LoVo (cell line): ENCODE results near the gene TBC1D28.
"Not testable (repeated sequence)": the region's sequence is repeated elsewhere in the genome, so short reads cannot be mapped to it uniquely, and the experiment has no call there.

Experiments
- DNase-seq: peaks from one replicate; pipeline ENCODE4 v3.0.0-alpha.2; 2016; ENCODE audit warnings: low spot score

Gene TBC1D28

DNA sequence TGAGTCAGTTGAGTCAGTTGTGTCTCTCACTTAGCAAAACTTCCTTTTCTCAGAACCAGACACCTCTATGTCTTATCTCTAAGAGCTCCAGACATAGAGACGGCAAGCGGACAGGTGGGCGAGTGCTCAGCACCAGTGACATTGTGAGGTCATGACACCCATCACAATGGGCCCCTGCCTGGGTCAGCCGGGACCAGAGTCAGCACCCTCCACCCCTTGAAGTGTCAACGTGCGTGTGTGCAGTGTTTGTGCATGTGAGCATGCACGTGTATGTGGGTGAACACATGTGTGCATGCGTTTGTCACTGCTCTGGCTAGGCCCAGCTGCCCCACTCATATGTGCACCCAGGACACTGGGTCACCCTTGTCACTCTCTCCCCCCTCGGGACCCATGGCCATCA, at the start of gene TBC1D28:
Gene TBC1D28, minus strand, starts transcription at position 101 of the 400 bp plus-strand sequence. CDS start 3,039 bp downstream, outside the sequence.
- DNase-seq, result not testable (repeated sequence)

DNA sequence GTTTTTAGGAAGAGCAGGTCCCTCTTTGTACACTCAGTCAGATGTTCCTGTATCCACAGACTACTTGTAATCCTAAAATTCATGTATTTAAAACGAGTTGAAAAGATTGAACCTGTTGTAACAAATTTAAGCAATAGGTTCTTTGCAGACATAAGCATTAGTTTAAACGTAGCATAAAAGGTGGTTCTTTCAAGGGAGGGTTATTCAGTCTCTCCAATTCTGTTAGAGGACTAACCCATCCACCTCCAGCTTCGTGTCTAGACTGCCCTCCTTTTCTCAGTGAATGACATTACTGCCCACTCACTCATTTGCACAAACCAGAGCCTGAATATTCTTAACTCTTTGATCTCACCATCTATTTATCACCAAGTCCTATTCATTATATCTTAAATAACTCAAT, 38.5 kb upstream of the TBC1D28 start:
- DNase-seq, result not testable (repeated sequence)

DNA sequence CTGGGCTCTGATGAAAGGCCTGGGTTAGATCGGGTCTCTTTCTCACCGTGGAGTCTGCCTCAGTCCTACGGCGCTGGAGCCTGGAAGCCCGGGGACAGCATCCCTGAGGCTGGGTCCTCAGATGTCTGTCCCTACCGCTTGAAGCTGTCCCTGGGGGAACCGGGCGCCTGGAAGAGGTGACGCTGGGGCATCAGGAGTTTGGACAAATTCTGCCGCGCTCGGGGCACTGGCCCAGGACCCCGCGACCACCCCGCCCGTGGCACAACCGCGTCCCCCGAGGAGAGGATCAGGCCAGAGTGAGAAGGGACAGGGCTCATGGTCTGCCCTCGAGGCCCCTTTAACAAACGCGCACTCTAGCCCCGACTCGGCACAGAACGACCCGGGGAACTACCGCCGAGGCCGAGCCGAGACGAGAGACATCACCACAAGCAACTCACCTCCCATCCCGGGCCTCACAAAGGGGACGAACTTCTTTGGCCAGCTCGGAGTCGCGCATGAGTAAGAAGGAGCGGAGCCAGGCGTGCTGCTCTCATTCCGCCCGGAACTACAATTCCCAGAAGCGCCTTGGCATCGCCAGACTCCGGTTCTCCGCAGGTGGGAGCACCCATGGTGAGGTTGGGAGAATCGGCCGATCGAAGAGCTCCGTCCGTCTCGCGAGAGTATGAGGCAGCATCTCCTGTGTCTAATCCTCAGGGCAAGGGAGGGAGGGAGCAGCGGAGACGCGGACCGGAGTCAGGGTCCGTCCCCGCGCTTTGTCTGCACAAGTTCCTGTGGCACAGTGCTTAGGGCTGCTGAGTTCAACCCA, 37.8 kb upstream of the TBC1D28 start, which contains the start of gene FOXO3B:
Gene FOXO3B, minus strand, starts transcription at position 548 of the 805 bp plus-strand sequence. CDS start 663 bp downstream, outside the sequence.
- DNase-seq, result peak; percentile 75

DNA sequence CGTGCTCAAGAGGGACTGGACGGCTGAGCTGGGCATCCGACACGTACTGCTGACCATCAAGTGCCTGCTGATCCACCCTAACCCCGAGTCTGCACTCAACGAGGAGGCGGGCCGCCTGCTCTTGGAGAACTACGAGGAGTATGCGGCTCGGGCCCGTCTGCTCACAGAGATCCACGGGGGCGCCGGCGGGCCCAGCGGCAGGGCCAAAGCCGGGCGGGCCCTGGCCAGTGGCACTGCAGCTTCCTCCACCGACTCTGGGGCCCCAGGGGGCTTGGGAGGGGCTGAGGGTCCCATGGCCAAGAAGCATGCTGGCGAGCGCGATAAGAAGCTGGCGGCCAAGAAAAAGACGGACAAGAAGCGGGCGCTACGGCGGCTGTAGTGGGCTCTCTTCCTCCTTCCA, 33.2 kb upstream of the TBC1D28 start:
- not testable (repeated sequence) for DNase-seq

DNA sequence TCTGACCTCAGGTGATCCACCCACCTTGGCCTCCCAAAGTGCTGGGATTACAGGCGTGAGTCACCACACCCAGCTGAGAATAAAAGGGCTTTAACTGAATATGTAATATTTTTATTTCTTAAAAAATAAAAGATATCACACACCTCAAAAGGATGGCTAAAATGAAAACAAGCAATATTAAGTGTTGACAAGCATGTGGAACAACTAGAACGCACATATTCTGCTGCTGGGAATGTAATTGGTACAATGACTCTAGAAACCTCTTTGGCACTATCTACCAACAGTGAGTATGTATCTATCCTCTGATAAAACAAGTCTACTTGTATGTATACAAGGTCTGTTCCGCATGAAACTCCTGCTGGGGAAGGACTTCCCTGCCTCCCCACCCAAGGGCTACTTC, 32.7 kb upstream of the TBC1D28 start:
- DNase-seq, result not testable (repeated sequence)

DNA sequence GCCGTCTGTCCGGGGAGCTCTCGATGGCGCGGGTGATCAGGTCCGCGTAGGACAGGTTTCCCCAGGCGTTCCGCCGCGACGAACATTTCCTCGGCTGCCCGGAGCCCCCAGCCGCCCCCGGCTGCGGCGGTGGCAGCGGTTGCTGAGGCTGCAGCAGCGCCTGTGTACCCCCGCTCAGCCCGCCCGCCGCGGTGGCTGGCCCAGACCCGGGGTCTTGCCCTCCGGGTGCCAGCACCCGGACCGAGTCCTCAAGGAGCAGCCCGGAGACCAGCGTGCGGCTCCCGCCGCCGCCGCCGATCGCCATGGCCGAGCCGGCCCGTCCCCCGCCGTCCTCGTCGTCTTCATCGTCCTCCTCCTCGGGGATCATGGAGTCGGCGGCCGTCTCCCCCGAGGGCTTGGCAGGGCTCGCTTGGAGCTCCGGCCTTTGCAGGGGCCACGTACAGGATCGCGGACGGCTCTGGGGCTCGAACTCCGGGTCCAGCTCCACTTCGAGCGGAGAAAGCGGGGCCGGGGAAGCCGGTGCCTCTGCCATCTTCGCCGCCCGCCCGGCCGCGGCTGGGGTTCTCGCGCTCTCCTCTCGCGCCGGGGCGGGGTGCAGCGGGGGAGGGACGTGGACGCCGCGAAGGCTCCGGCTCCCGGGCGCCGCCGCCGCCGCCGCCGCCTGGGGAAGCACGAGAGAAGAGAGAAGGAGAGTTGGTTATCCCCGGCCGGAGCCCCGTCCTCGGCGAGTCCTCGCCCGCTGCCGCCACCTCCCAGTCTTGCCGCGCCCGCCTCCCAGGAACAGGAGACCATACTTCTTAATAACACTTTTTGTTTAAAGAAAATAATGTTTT, 28.4 kb upstream of the TBC1D28 start:
- DNase-seq, result not testable (repeated sequence)

DNA sequence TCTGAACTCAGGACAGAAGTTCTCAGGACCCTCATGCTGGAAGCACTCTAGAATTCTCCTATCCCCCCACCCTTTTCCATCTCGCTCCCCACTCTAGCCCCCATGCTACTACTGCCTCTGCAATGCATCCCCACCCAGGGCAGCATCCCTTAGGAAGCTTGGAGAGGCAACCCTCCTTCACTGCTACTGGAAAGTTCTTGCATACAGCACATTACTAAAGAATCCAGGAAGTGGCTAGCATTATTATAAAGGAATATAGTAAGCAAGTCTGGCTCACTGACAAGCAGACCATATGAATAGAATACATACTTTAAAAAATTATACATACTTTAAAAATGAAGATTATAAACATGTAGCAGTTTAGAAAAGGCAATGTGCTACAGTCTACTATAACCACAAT, 24.4 kb upstream of the TBC1D28 start:
- DNase-seq, result not testable (repeated sequence)

DNA sequence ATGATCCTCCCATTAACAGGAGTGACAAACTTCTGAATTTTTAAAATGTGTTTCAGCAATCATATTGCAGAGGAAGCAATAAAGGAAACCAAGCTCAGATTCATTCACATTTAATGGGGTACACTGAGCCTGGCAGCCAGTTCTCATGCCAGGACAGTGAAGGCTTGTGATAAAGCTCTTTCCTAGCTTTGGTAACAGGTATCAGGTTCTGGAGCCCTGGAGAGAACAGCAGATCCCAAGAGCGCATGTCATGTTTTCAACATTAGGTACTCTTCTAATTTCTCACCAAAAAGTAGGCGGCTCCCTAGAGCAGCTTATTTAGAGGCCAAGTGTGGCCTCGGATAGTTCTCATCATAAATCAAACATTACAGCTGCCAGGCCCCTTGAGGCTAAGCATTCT, 23.3 kb upstream of the TBC1D28 start:
- not testable (repeated sequence) for DNase-seq

DNA sequence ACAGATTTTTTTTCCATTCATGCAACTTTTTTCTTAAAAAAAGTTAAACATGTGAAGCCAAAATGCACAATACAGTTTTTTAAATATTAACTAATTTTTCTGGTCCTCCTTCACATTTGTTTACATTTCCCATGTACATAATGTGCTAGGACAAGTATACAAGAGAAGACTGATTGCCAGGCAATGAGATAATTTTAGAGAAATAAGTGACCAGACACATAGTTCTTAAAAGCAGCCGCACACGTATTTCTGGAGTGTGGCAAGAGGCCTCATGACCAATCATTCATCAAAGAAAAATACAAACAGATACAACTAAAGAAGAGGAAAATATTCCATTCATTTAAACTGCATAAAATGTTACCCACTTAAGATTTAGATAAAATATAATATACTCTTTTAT, 22.1 kb upstream of the TBC1D28 start:
- not testable (repeated sequence) for DNase-seq

DNA sequence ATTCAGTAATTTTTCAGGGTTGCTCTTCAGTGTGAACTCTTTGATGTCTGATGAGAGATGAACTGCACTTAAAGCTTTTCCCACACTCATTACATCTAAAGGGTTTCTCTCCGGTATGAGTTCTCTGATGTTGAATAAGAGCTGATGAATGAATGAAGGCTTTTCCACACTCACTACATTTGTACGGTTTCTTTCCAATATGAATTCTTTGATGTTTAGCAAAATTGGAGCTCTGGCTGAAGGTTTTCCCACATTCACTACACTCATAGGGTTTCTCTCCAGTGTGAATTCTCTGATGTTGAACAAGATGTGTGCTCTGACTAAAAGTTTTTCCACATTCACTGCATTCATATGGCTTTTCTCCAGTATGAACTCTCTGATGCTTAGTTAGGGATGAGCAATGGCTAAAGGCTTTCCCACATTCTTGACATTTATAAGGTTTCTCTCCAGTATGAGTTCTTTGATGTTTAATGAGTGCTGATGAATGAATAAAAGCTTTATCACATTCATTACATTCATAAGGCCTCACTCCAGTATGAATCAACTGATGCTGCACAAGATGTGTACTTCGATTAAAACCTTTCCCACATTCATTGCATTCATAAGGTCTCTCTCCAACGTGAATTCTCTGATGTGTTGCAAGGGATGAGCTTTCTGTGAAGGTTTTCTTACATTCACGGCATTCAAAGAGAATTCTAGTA, 17.9 kb upstream of the TBC1D28 start:
- DNase-seq, result not testable (repeated sequence)

DNA sequence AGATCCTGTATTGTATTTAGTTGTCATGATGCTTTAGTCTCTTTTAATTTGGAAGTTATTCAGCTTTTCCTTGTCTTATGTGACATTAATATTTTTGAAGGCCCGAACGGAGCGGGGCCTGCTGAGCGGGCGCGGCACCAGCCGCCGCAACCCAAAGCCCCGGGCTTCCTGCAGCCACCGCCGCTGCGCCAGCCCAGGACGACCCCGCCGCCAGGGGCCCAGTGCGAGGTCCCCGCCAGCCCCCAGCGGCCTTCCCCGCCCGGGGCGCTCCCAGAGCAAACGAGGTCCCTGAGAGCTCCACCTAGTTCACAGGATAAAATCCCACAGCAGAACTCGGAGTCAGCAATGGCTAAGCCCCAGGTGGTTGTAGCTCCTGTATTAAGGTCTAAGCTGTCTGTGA, 5.9 kb upstream of the TBC1D28 start:
- DNase-seq, result not testable (repeated sequence)

DNA sequence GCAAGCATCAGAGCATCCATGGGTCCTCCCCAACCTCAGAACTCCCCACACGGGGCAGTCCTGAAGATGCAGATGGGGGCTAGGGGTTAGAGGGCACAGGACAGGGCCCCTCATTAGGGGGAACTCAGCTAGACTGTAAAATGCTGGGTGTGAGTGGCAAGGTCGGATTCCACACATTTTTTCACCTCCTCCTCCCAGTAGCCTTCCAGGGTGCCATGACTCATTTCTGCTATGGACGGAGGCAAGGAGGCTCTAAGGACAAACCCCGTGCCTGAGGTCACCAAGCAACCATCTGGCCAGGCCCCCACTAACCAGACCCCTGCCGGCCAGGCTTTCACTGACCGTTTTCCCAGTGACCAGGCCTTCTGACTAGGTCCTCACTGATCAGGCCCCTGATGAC, 1.1 kb downstream of the TBC1D28 start:
- DNase-seq, result not testable (repeated sequence)

DNA sequence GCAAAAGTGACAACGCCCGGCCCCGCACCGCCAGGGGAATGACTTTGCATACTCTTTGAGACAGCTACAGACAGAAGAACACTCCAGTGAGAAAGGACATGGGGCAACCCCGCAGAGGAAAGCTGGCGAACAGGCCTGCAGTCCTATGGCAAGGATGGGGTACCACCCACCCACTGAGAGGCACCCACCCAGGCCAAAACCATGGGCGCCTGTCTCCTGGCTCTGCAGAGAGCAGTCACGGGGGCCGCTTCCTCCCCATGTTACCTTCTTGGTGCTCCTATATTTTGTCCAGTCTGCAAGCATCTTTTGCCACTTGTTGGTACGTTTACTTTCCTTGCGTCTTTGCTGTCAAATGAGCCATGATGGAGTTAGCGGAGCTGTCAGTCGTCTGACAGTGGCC, 5.8 kb downstream of the TBC1D28 start:
- not testable (repeated sequence) for DNase-seq

DNA sequence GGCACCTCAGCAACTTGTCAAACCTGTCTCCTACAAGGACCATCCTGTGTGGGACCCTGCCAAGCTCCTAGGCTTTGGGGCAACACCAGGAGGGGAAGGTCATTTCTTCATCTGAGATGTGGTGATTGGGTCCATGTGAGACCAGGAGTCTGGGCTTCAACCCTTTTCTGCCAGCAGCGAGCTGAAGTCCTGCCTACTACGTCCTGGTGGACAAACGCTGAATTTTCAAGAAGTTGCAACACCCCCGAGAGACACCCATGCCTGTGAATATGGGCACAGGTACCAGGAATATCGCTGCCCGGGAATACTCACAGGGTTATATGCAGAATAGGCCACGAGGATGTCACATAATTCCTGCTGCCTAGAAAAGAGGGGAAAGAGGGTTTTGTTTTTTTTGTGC, 8.0 kb downstream of the TBC1D28 start:
- DNase-seq, result not testable (repeated sequence)

DNA sequence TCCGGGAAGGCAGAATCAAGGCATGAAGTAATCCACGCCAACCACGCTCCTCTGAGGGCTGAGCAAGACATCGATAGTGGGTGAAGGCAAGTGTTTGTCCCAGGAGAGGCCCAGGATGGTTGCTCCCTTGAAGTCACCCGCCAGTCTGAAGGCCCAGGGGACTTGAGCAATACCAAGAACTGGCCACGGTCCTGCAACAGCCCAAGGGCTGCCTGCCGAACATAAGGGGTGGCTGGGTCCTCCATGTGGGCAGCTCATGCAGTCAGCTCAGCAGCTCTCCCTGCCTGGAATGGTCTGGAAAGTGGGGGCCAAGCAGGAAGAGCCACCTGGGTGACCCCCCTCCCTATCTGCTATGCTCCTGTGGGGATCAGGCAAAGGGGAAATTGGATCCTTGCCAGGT, 8.4 kb downstream of the TBC1D28 start:
- DNase-seq, result not testable (repeated sequence)

DNA sequence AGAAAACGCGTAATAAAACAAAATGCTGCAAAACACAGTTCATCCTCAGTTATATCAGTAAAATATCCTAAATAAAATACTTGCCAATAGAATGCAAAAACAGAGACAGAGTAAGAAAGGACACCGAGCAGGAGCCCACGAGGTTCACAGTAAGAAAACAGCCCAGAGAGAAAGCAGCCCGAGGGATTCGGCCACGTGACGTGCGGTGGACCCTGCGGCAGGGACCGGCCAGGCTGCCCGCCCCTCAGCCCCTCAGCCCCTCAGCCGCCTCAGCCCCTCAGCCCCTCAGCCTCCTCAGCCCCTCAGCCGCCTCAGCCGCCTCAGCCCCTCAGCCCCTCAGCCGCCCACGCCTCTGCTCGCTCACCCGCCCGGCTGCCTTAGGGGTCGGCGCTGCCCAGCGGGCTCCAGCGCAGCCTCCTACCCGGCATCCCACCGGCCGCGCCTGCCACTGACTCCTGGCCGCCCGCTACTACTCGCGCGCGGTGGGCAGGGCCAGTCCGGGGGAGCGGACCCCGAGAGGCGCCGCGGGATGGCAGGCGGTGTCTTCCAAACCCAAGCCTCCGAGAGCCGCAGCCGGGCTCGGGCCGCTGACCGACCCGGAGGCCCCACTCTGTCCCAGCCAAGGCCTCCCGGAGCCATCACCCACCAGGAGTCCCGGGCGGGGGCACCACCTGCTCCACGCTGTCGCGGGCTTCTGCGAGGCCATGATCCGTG, 9.5 kb downstream of the TBC1D28 start:
- not testable (repeated sequence) for DNase-seq

DNA sequence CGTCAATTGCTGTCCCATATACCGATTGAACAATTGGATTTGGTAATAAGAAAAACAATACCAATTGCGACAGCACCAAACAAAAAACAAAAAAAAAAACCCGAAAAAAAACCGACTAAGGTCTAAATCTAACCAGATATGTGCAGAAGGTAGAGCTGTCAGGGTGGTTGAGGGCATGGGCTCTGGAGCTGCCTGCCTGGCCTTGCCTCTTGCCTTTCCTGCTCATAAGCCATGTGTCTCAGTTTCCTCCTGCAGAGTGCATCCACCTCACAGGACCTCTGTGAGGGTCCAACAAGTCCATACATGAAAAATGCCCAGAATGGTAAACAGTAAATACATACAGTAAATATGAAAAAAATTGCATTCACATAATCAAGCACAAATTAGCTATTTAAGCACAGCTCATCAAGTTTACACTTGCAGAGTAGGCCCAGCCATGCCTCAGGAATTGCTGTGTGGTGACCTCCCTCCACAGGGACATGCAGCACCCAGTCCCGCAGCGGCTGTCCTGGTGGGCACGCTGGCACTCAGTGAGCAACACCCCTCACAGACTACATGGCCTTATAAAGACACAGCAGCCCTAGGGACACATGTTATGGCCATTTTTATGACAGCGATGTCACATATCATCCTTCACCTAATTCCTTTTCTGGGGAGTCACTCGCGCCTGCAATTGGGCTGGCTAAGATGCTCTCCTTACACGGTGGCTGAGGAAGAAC, 17.9 kb downstream of the TBC1D28 start:
- DNase-seq, result no peak

DNA sequence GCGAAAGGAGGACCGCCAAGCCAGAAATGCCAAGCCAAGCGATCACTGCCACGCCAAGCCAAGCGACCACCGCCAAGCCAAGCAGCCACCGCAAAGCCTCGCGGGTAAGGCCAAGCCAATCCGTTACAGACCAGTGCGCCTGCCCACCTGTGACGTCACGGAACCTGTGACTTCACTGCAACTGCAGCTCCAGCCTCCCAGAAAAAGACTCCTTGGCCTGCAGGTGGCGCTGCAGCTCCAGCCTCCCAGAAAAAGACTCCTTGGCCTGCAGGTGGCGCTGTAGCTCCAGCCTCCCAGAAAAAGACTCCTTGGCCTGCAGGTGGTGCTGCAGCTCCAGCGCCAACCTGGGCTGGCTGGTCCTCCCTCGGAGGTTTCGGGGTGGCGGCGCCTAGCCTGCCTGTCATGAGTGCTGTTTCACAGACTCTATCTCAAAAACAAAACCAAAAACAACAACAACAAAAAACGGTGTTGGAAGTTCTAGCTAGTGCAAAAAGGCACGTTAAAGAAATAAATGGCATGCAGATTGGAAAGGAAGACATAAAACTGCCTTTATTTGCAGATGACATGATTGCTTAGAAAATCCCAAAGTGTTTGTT, 18.6 kb downstream of the TBC1D28 start:
- peak; percentile 7 for DNase-seq

DNA sequence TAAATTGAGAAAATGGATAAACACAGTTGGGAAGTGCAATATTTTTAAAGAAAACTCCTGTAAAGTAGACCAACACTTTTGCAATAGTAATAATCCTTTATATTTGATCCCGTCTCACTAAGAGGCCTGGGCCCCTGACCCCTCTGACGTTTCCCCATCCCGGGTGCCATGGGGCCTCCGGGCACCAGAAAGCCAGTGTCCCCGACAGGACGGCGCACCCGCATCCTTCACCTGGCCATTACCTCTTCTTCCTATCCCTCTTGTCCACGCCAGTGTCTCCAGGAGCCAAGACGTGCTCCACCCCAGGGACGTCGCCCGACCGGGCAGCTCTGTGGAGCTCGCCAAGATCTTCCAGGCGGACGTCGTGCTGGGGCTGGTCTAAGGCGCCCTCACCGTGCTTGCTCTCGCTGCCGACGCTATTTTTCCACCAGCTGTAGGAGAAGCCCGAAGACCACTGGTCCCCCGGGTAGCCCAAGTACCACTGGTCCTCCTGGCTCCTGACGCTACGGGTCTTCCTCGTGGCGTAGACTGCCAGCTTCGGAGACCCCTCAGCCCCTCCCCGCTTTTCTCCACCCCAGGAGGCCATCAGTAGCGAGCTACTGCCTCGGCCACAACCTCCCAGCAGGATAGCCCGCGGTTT, 19.2 kb downstream of the TBC1D28 start:
- not testable (repeated sequence) for DNase-seq

DNA sequence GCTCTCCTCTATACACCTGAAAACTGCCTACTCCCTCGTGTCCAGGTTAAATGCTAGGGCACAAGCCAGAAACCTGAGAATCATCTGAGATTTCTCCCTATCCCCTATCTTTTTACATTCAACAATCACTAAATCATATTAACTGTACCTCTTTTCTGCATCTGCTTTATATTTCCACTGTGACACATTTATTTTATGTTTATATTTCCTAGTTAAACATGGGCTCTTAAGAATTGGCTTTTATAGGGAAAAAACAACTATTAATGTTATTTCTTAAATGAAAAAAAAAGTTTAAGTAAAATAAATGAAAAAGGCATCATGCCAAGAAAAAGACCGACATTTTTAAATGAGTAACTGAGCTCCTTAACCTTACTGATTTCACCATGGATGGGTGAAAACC, 26.6 kb downstream of the TBC1D28 start:
- not testable (repeated sequence) for DNase-seq
